SH-SY5Y (cell line): ENCODE data around the gene CD46.

Source experiments
- GATA2 ChIP-seq: IDR thresholded peaks from 2 replicates; pipeline ENCODE4 v1.6.1; 2011; ENCODE audit warnings: mild to moderate bottlenecking, low read depth, low read length
- GATA3 ChIP-seq: IDR thresholded peaks from 2 replicates; pipeline ENCODE4 v1.6.1; 2011; ENCODE audit warnings: low read depth, mild to moderate bottlenecking, low read length, moderate library complexity

The CD46 gene

GRCh38 chr1:207806531-207807325 lies 54.9 kb downstream of the CD46 start:
- no peak for TF ChIP-seq GATA2

- TF ChIP-seq GATA3 (no peak), GATA2 (no peak)
These were observed 55.5 kb downstream of the CD46 start for GRCh38 chr1:207807326-207807689.

DNA sequence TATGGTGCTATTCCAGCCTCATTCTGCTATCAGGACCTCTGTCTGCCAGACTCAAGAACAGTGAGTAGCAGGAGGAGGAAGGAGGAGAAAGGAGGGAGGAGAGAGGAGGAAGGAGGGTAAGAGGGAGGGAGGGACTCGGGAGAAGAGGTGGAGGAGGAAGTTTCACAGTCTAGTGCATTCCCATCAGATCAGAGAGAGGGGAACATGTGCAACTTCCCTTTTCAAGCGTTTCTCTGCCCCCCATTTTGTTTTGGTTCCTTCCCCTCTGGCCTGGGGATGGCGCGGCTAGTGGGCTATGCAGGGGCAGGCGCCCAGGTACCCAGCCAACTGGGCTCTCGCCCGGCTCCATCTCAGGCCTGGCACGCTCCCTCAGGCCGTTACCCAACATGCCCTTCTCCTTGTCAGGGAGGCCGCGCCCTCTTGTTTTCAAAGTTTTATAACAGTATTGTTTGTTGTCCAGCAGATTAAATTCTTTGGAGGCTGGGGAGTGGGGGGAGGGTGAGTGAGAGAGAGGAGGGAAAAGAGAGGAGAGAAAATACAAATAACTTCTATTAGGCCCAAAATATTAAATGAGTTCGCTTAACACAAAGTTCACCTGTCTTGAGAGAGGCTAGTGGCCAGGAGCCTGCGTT lies 56.0 kb downstream of the CD46 start:
- TF ChIP-seq GATA2 (no peak), GATA3 (no peak)

GRCh38 chr1:207808322-207808705 lies 56.5 kb downstream of the CD46 start:
- TF ChIP-seq GATA3 (no peak), GATA2 (no peak)

DNA sequence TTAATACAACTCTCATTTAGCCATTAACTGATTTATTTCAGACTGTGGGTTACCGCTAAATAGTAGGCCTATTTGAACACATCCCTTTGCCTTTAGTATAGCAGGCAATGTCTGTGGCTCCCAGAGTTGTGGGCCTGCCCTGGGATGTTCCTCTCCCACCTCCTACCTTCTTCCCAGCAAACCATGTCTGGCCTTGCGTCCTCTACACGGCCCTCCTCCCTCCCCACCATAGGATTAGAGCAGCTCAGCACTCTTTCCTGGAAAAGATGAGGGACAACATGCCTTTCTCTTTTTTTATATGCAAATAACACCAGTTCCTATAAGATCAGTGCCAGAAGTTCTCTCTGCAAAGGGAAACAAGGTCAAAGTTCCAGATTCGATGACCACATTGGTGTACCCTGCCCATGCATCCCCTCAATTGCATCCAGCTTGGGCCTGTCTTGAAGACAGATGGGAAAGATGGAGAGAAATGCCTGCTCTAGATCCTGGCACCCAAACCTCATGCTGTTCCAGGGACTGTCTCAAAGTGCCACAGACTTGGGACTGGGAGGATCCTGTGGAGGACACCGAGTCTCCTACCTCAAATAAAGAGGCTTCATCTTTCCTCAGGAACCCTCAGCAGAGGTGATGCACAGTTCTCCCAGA lies 57.2 kb downstream of the CD46 start:
- TF ChIP-seq GATA2 (no peak), GATA3 (no peak)

GRCh38 chr1:207810173-207810572 lies 58.3 kb downstream of the CD46 start:
- TF ChIP-seq GATA2, result no peak
- TF ChIP-seq GATA3, result no peak

- TF ChIP-seq GATA3 (no peak), GATA2 (no peak)
These were observed 58.9 kb downstream of the CD46 start for GRCh38 chr1:207810606-207811295.

- TF ChIP-seq GATA3, result no peak
- TF ChIP-seq GATA2, result no peak
These were observed 59.5 kb downstream of the CD46 start for GRCh38 chr1:207811319-207811718.

DNA sequence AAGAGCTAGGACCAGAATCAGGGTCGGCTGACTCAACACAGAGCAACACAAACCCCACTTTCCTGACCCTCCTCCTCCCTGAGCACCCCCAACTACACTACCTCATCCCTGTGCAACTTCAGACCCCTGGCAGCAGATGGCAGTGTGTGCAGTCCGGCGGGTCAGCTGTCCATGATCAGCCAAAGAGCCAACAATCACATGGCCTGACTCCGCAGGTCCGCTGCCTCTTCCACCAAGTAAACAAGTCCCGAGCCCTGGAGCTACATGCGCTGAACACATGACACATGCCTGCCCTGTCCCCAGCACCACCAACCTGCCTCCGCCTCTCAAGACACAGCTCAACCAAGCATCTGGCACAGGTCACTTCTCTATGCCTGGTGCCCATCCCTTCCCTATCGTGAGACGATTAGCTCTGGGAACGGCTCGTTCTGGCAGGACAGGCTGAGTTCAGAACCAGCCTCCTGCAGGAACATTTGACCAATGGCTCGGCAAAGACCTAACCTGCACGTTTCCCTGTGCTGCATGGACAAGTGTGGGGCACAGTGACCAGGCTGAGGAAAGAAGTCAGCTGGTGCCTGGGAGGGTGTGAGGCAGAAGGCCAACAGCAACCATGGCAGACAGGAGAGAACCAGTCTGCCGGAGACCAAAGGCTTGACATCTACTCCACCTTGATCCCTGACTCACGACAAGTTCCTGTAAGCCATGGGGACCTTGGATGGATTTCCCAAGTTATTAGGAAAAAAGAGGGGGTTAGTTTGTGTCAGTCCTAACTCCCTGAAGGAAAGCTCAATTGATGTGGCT lies 60.3 kb downstream of the CD46 start:
- TF ChIP-seq GATA3 (no peak), GATA2 (no peak)

- TF ChIP-seq GATA2 (no peak), GATA3 (no peak)
These were observed 61.1 kb downstream of the CD46 start for GRCh38 chr1:207812778-207813511.

DNA sequence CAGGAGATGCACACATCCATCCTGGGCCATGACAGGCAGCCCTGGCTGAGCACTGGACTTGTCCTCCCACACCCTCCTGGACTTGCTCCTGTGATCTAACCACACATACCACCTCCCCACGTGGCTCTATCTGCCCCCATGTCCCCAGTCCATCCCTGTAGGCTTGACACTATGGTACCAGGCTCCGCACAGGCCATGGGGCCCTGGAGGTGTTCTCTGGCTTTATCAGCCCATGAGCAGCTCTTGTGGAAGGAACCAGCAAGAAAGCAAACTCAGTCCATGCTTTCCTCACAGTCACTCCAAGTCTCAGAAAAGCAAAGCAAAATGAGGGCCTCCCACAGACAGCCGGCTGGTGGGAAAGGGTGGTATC lies 61.6 kb downstream of the CD46 start:
- TF ChIP-seq GATA3 (no peak), GATA2 (no peak)

DNA sequence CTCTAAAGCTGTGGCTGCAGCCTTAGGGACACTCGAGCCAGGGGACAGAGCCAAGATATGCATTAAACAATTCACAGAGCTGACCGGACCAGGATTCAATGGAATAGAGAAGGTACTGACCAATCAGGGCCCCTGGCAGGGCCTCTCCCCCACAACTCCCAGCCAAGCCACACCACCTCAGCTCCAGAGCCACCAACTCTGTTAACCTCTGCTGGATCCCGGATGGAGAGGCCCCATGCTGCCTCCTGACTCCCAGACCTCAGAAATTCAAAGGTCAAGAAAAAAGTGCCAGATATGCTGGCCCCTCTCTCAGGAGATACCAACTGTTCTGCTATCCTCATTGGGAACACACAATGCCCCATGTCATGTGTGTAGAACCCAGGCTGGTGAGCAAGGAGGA lies 62.1 kb downstream of the CD46 start:
- TF ChIP-seq GATA2 (no peak), GATA3 (no peak)

GRCh38 chr1:207814469-207814868 lies 62.6 kb downstream of the CD46 start:
- TF ChIP-seq GATA2, result no peak
- no peak for TF ChIP-seq GATA3
